ENCODE measurements around the gene KLC1.

KLC1 gene

GRCh38 chr14:103663506-103663905 is 34.5 kb downstream of the KLC1 start:
- in situ Hi-C loops (cut with HindIII; ENCODE audit: low sequenced_read_pairs), result no loop called here
- no peak overlapping the region for H3K4me3 ChIP-seq (ENCODE audit: low read depth, low read length)
- TF ChIP-seq CTCF (IDR thresholded peaks at IDR 0.05; ENCODE audit: low read depth, low read length), result no peak
- no peak for DNase-seq (ENCODE audit: low read depth, low spot score)

GRCh38 chr14:103667671-103668070 is 38.7 kb downstream of the KLC1 start:
- TF ChIP-seq CTCF (IDR thresholded peaks at IDR 0.05; ENCODE audit: low read depth, low read length), result no peak
- in situ Hi-C loops (cut with HindIII; ENCODE audit: low sequenced_read_pairs), result no loop called here
- no peak overlapping the region for H3K4me3 ChIP-seq (ENCODE audit: low read depth, low read length)
- DNase-seq (ENCODE audit: low read depth, low spot score), result no peak

GRCh38 chr14:103668117-103668516 is 39.1 kb downstream of the KLC1 start:
- no peak for DNase-seq (ENCODE audit: low read depth, low spot score)
- TF ChIP-seq CTCF (IDR thresholded peaks at IDR 0.05; ENCODE audit: low read depth, low read length), result no peak
- H3K4me3 ChIP-seq (ENCODE audit: low read depth, low read length), result no peak overlapping the region
- in situ Hi-C loops (cut with HindIII; ENCODE audit: low sequenced_read_pairs), result no loop called here

- H3K4me3 ChIP-seq (ENCODE audit: low read depth, low read length), result no peak overlapping the region
- in situ Hi-C loops (cut with HindIII; ENCODE audit: low sequenced_read_pairs), result no loop called here
- no peak for DNase-seq (ENCODE audit: low read depth, low spot score)
- TF ChIP-seq CTCF (IDR thresholded peaks at IDR 0.05; ENCODE audit: low read depth, low read length), result no peak
Observed at GRCh38 chr14:103669370-103669769, 40.4 kb downstream of the KLC1 start.

GRCh38 chr14:103671911-103672310 is 42.9 kb downstream of the KLC1 start:
- in situ Hi-C loops (cut with HindIII; ENCODE audit: low sequenced_read_pairs), result no loop called here
- no peak overlapping the region for H3K4me3 ChIP-seq (ENCODE audit: low read depth, low read length)
- no peak for DNase-seq (ENCODE audit: low read depth, low spot score)
- no peak for TF ChIP-seq CTCF (IDR thresholded peaks at IDR 0.05; ENCODE audit: low read depth, low read length)

- DNase-seq (ENCODE audit: low read depth, low spot score), result no peak
- in situ Hi-C loops (cut with HindIII; ENCODE audit: low sequenced_read_pairs), result no loop called here
- TF ChIP-seq CTCF (IDR thresholded peaks at IDR 0.05; ENCODE audit: low read depth, low read length), result no peak
- no peak overlapping the region for H3K4me3 ChIP-seq (ENCODE audit: low read depth, low read length)
Observed at GRCh38 chr14:103675957-103676356, 46.9 kb downstream of the KLC1 start.

Measured in astrocyte of the spinal cord (primary cell).